Epithelial cell of esophagus (primary cell): ENCODE data around the gene EFEMP2.
A peak's percentile ranks its signal among the peaks of the same experiment; 100 is the strongest.

Experiments
- DNase-seq: peaks from one replicate; pipeline ENCODE4 v3.0.0; 2010; ENCODE audit warnings: low read depth
- H3K4me3 ChIP-seq: 2 replicates; pipeline ENCODE4 v1.5.1; 2011; ENCODE audit warnings: mild to moderate bottlenecking, low read length, control low read depth
- TF ChIP-seq, protein P1 (sequence below): IDR thresholded peaks from 2 replicates; pipeline ENCODE4 v1.5.1; 2011; ENCODE audit warnings: low read depth, mild to moderate bottlenecking, low read length, control low read depth, inconsistent platforms; ENCODE audit not compliant: insufficient read depth; ENCODE audit errors: missing control alignments

Gene EFEMP2

DNA sequence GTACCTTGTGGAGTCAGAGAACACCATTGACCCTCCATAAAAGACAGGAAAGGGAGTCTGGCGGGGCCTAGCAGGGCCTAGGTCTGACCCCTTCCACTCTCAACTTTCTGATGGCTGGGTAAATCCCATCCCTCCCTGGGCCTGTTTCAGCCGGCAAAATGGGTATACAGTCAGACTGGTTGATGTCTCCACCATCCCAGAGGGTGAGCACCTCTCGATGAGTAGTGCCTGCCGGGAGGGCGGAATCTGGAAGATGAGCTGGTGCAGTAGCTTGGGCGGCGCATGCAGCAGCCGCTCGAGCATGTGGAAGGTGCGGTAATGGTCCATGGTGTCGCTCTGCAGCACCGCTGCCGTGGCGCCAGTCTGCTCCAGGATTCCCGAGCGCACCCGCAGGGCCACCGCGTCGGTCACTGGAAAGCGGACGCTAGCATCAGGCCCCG, 15.1 kb upstream of the EFEMP2 start:
- TF ChIP-seq, protein P1, sequence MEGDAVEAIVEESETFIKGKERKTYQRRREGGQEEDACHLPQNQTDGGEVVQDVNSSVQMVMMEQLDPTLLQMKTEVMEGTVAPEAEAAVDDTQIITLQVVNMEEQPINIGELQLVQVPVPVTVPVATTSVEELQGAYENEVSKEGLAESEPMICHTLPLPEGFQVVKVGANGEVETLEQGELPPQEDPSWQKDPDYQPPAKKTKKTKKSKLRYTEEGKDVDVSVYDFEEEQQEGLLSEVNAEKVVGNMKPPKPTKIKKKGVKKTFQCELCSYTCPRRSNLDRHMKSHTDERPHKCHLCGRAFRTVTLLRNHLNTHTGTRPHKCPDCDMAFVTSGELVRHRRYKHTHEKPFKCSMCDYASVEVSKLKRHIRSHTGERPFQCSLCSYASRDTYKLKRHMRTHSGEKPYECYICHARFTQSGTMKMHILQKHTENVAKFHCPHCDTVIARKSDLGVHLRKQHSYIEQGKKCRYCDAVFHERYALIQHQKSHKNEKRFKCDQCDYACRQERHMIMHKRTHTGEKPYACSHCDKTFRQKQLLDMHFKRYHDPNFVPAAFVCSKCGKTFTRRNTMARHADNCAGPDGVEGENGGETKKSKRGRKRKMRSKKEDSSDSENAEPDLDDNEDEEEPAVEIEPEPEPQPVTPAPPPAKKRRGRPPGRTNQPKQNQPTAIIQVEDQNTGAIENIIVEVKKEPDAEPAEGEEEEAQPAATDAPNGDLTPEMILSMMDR: no peak
- peak; percentile 69 for DNase-seq
- peak overlapping the region; percentile 90 for H3K4me3 ChIP-seq

- TF ChIP-seq, protein P1: no peak
- no peak for DNase-seq
- H3K4me3 ChIP-seq: peak overlapping the region; percentile 90
Observed at GRCh38 chr11:65886826-65887722, 14.5 kb upstream of the EFEMP2 start.

DNA sequence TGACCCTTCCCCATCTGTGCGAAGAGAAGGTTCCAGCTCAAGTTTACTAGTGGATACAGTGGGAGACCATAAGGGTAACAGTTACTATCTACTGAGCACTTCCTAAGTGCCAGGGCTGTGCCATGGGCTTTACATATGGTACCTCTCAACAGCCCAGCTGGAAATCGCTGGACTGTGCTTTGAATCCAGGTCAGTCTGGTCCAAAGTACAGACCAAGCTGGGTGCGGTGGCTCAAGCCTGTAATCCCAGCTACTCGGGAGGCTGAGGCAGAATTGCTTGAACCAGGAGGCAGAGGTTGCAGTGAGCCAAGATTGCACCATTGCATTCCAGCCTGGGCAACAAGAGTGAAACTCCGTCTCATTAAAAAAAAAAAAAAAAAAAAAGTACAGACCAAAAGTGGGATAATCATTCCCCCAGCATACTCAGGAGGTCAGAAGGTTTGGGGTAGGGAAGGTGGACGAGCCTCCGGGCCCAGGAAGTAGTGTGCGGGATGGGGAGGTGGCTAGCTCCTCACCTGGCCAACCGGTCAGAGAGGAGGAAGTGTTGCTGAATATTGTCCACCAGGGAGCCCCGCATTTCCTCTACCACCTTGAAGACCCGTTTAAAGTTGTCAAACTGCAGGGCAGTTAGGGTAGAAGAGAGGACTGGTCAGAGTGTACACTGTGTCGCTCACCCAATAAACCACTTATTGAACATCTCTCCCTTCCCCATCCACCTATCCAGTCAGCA, 13.4 kb upstream of the EFEMP2 start:
- TF ChIP-seq, protein P1: no peak
- no peak for DNase-seq
- H3K4me3 ChIP-seq: no peak overlapping the region

- TF ChIP-seq, protein P1: no peak
- H3K4me3 ChIP-seq: no peak overlapping the region
- DNase-seq: no peak
Observed at GRCh38 chr11:65885231-65885630, 12.6 kb upstream of the EFEMP2 start.

DNA sequence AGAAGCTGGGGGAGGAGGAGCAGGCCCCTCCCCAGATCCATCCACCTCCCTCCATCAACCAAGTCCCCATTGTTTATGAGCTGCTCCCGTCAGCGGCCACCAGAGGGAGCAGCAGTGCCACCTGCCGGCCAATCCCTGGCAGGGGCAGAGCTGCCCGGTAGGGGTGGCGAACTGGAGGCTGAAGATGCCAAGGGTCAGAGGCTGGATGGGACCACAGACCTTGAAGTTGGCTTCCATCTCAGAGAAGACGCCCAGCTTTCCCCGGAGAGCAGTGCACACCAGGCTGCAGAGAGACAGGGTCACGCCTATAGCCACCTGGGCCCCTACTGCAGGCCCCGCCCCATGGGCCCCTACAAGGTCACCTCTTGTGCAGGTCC, 12.1 kb upstream of the EFEMP2 start:
- TF ChIP-seq, protein P1: peak; percentile 99
- peak; percentile 80 for DNase-seq
- no peak overlapping the region for H3K4me3 ChIP-seq

GRCh38 chr11:65883786-65884715, 11.5 kb upstream of the EFEMP2 start:
- no peak for DNase-seq
- TF ChIP-seq, protein P1: no peak
- no peak overlapping the region for H3K4me3 ChIP-seq
